Measurements from ENCODE around the gene TMEM234.

Gene TMEM234

DNA sequence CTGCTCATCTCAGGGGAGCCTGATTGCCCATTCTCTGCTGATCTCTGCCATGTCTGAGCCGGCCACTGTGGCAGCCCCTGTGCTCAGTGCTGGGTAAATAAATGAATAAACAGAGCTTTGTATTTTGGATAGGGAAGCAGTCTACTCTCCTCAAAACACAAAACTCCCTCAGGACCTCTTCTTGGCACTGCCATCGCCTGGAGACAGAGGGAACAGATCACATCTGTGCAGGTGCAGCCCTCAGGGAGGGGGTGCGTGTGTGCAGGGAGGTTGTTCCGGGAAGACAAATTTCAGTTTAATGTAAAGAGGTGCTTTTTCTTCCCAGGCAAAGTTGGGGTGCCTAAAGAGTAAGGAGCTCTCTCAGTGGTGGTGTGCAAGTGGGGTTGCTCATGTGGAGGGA lies 17.2 kb upstream of the TMEM234 start:
- no peak for FAIRE-seq

DNA sequence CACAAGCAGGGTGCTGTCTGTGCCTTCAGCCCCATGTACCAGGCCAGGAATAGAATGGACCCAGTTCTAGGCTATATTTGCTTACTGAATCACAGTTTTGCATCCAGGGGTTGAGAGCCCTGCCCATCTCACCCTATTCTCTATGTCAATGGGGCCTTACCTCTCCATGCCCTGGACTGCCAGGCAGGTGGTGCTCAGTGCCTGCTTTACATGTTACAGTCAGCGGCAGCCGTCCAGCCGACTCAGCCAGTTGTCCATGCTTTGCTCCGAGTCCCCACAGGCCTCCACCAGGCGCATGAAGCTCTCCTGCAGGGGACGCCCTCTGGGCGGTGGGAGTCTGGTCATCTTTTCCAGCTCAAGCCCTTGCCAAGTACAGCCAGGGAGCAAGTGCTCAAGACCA lies 12.6 kb upstream of the TMEM234 start:
- no peak for FAIRE-seq

DNA sequence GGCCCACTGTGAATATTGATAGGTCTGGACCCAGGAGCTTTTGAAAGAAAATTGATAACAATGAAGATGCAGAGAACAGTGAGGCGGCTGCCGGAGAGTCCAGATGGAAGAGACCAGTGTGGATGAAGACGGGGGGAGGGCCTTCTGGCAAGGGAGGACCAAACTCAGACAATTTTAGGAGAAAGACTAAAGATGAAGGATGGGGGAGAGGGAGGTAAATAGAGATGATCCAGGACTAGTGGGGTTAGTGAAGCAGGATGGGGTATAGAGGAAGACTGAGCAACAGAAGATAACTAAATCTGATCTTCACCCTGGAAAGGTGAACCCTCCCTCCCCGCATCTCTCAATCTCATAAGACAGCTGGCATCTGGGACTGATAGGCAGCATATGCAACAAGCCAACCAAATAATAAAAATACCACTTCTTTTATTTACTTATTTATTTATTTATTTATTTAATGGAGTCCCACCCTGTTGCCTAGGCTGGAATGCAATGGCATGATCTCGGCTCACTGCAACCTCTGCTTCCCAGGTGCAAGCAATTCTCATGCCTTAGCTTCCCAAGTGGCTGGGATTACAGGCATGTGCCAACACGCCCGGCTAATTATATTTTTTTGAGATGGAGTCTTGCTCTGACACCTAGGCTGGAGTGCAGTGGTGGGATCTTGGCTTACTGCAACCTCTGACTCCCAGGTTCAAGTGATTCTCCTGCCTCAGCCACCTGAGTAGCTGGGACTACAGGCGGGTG lies 10.6 kb upstream of the TMEM234 start:
- no peak for FAIRE-seq

DNA sequence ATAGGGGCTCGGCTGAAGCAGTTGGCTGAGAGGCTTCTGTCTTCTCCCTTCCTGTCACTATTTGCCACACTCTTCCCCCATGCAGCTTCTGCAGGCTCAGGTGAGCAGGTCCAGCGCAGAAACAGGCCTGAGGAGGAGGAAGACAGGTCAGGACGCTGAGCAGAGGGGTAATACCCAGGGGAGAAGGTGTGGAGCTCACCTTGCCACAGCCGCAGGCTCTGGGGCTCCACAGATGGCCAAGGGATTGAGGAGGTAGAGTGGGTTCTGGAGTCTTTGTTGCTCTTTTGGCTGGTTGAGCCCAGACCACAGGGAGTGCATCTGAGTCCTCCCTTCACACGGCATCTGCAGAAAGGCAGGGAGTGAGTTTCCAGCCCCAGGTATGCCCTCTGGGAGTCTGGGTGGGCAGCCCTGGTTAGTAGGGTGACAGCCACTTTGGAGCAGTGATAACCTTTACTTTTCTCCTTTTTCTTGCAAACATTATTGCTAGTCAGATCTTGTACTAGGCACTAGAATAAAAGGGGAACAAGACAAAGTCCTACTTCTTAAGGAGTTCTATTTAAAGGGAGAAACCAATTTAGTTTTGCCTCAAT lies 9.8 kb upstream of the TMEM234 start:
- FAIRE-seq, result no peak

DNA sequence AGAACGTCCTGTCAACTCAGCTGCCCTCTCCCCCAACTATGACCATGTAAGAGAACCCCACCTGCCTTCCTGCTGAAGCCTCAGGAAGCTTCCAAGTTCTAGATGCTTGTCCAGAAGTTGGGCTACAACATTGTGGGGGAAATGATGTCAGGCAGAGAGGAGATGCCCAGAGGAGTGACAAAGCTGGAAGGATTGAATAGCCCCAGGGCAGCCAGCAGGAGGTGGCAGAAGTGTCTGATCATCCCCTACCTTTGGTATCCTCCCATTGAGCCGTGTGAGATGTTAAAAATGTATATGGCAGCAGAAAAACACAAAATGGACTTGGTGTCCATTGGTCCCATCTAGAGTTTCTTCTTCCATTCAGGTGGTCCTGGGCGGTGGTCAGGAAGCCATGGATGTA lies 6.6 kb upstream of the TMEM234 start:
- FAIRE-seq, result no peak

DNA sequence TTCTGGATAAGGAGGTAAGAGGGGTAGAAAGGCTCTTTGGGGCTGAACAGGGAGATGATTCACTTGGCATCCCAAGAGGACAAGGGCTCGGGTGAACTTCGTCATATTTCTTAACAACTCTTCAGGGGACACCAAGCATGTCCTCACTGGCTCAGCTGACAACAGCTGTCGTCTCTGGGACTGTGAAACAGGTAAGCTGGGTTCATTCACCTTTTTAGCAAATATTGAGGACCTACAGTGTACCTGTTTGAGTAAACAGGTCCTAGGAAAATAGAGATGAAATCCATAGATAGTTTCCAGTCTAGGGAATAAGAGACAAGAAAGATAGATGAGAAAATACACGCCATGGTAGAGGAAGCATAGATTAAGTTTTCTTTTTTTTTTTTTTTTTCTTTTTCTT lies 2.1 kb upstream of the TMEM234 start:
- FAIRE-seq, result no peak

DNA sequence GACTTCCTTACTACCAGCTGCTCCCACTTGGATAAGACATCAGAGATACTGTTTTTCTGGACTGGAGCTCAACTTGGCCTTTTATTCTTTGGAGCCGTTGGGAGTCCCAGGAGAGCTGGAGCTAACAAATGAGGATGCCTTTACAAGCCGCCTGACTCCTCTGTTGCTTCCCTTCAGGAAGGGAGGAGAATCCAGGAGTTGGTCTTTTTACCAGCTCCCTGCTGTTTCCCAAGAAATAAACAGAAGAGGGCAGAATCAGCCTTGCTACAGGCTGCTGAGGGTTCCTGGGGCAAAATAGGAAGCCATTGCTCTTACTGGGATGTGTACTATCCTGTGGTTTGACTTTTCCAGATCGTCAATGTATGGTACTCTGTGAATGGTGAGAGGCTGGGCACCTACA lies 1.5 kb upstream of the TMEM234 start:
- no peak for FAIRE-seq

DNA sequence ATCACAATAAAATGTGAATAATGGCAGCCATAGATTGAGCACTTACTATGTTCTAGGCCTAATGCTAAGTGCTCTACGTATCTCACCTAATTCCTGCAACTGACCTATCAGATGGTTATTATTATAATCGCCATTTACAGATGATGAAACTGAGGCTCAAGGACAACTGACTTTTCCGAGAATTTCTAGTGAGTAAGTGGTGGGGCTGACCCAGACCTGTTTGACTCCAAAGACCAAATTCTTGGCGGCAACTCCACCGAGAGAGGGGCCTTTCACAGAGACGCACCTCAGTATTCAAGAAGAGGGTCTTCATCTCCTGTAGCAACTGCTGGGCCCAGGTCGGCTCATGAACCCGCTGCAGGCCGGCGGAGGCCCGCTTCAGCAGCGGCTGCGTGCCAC lies 573 bp downstream of the TMEM234 start:
- no peak for FAIRE-seq

DNA sequence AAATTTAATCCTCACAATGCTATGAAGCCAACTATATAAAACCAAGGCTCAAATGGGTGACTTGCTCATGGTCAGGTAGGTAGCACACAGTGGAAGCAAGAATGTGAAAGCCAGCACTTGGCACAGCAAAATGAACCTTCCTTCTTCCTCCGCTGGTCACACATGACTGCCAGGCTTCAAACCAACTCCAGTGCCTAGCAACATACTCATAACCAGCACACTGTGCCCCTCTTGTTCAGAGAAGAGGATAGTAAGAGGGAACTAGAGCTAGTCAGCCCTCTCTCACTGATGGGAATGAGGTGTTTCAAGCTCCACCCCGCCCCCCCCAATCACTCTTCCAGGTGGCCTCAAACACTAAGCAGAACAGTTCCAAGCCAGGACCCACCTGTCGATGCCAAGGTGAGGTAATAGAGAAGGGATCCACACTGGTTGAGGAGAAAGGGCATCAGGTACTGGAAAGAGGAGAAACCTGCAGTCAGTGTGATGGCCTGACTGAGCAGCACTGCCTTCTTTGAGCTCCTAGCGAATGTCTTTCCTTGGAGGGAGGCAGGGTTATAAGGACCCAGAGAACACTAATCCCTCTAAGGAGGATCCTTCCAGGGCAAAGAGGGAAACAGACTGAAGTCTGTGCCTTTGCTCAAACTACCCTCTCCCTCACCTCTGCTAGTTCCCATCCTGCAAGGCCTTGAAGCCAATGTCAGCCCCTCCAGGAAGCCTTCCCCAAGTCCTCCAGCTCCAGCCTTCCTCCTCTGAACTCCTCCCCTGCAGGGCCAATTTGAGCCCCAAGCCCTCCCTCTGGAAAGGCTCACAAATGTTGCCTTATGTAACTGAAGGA lies 1.2 kb downstream of the TMEM234 start:
- FAIRE-seq, result no peak

DNA sequence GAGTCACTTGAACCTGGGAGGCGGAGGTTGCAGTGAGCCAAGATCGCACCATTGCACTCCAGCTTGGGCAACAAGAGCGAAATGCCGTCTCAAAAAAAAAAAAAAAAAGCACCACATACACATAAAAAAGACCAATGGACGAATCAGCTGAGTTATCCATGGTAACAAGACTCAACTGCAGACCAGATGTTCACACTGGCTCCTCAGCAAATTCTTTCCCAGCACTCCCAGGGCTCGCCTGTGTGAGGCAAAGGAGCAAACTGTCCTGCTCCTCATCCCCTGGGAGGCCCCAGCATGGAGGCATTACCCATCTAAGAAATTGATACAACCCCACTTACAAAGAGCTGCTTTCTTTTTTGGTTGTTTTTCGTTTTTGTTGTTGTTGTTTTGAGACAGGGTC lies 3.1 kb downstream of the TMEM234 start:
- FAIRE-seq, result no peak

DNA sequence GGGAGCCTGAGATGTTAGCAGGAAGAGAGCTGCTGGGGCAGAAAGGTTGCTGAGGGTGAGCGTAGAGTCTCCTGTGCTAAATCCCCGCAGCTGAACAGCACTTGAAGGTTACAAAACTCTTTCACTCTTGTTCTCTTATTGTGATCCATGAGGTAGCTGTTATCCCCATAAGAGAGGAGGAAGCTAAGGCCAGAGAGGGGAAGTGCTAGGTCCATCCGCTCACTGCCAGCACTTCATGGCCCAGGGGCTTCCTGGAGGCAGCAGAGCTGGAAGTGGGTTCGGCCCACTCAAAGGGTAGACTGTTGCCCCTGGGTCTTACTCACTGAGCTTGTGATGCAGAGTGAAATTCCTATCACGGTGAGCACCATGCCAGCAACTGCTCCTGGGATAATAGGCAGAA lies 5.6 kb downstream of the TMEM234 start:
- FAIRE-seq, result no peak

DNA sequence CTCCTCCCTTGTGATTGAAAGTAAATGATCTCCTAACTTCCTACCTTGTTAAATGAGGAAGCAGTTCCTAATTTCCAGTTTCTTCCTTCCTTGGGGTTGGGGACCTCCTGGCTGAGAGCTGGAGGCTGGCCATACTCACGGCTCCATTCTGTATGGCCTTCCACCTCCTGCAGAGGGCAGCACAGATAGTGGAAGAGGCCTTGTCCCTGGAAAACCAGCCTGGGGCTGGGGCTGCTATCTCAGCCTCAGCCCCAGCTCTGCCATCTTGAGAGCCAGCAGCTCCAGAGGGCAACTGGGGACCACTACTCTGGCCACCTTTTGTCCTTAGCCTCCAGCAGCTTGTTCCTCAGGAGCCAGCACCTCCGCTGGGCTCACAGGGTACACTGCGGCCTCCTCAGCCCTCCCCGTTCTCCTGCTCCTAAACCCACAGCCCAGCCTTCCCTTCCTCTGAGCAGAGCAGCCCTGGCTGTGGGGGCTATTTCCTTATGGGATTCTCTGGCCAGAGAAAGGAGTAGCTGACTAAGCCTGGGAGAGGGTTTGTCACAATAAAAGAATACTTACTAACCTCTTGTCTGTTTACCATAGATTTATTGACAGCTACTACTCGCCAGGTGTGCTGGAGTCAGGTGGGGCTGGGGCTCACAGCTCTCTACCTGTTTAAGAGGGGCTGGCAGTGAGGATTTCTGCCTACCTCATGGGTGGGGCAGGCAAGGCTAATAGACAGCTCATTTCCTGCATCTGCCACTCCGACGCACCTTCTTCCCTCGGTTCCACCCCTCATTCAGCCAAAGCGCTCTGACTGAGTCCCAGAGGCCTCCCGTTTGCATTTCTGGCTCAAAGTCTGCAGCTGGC lies 6.3 kb downstream of the TMEM234 start:
- FAIRE-seq, result no peak

DNA sequence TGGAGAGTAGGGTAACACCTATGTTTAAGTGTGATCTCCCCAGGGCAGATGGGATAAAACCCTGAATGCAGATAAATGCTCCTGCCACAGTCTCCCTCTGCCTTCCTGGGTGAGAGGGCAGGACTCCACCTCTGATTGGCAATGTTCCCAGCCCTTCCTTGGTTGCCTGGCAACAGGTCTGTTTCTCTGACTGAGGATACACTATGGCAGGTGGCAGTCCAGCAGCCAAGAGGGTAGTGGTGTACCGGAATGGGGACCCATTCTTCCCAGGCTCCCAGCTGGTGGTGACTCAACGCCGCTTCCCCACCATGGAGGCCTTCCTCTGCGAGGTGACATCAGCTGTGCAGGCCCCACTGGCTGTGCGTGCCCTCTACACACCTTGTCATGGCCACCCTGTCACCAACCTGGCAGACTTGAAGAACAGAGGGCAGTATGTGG lies 13.2 kb downstream of the TMEM234 start, which contains the start of gene DCDC2B:
TSS of gene DCDC2B (plus strand) at position 199 of the 438 bp plus-strand sequence. CDS start at position 204, 5 bp downstream.
- no peak for FAIRE-seq

DNA sequence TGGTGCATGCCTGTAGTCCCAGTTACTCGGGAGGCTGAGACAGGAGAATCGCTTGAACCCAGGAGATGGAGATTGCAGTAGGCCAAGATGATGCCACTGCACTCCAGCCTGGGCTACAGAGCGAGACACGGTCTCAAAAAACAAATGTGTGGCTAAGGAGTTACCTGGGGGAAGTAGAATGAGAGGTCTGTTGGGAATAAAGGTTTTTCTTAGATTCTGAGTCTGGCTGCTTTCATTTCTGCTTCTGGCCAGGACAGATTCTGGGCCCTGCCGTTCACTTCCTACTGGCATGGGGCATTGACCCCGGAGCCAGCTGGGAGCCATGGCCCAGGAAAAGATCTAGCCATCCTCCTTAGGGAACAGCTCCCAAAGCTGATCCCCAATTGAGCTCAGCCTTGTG lies 13.7 kb downstream of the TMEM234 start:
- no peak for FAIRE-seq

DNA sequence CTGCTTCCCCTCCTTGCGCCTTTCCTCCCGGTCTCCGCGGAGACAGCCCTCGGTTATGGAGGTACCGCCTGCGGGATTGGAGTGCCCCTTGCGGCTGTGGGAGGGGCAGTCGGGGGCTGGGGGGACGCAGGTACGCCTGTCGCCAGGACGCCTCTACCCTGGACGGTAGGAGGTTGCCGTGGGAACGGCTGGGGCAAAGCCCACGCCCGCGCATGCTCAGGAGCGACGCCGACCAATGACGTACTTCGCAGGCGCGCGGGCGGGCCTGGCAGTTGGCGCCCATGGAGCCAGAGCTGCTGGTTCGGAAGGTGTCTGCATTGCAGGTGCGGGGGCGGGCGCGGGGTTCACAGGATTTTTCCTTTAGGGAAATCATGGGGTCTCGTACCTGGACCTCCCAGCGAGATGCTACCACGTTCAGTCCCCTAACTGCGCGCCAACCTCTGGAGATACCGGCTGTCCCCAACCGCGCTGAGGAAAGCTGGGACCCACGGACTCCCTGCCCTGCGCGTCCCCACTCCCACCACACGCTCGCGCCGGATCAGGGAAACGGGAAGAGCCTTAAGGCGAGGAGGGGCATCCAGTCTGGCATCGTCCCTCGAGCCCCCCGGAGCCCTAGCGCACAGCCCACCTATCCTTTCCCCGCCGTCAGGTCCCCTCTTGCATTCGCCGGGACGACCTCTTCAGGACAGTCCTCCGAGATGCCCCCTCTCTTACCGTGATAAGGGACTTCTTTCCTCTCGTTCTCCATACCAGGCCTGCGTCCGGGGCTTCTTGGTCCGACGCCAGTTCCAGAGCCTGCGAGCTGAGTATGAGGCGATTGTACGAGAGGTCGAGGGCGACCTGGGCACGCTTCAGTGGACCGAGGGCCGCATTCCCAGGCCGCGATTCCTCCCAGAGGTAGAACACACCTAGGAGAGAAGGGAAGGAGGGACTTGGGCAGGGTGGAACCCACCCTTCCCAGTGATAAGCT lies 16.5 kb downstream of the TMEM234 start, which contains the start of gene IQCC:
TSS of gene IQCC (plus strand) at position 271 of the 970 bp plus-strand sequence. CDS start at position 282, 11 bp downstream.
- no peak for FAIRE-seq

DNA sequence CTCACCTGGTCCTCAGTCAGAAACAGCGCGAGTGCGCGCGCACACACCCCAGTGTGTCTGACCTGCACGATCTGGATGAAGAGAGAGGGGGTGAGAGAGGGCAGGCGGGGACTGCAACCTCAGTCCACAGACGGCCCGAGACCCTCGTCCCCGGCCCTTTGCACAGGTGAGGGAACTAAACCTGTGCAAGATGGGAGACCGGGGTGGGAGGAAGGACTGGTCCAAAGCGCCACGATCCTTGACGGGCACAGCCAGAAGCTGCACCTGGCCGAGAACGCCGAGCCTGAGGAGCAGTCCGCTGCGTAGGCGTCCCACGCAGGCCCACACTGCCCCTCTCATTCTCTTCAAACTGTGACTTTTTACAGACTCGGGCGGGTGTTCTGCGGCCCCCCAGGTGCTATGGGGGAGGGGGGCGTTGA lies 17.2 kb downstream of the TMEM234 start:
- no peak for FAIRE-seq

DNA sequence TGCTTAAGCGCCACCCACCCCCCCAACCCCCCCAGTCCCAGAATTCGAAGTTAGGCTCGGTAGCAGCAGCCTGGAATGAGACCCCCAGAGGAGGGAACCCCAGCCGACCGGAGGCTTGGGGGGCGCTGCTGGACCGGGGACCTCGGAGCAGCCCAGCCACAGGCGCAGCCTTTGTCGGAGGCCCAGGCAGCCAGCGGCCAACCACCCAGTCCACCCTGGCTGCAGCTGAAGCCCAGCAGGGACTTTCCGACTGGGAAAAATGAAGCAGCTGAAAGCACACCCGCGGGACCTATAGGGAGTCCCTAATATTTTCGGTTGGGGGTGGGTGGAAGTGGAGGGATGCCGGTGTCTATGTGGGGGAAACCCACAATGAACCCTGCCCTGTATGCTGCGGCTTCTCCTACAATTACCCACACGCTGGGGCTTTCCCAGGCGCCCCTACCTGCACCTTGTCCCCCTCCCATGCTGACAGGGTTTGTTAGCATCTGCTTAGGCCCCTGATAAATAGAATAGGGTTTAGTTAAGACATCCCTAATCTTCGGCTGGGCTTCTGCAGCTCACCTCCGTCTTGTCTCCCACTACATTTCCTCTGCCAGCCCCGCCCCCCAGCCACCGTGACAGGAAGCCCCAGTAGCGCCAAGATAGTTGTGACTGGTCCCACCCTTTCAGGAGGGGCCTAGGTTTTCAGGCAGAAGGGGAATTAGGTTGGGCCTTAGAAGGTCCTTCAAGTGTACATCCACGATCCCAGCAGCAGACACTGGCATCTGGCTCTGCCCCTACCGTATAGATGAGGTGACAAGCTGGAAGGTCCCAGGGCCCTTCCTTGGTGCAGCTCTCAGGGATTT lies 20.9 kb downstream of the TMEM234 start:
- no peak for FAIRE-seq

DNA sequence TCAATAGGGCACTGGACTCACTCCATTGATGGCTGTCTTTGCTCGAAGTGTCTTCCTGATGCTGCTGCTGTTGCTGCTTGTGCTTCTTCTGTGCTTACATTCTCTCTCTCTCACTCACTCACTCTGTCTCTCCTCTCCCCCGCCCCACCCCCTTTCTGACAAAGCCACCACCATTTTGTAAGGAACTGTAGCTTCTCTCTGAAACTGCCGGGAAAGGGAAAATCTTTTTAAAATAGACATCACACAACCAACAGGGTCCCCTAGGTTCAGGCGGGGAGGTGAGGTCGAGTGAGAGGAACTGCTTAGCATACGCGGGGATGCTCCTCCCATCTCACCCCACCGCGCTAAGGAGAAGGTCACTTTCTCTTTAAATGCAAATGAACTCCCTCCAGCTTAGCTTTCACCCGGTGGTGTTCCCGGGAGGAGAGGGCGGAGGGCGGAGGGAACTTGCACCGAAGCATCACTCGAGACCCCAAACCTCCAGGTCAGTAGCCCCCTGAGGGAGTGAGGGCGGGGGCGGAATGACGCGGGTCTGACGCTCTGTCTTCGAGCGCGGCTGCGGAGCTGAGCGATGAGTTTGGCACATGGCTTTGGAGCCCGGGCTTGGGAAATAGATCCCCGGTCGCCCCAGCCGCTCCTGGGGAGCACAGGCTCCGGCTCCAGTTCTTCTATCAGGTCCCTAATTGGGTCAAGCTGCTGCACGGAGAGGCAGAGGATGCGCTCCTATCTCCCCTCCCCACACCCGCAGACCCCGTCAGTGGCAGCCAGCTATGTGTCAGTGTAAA lies 21.7 kb downstream of the TMEM234 start, which contains the start of gene CCDC28B:
TSS of gene CCDC28B (plus strand) at position 370 of the 785 bp plus-strand sequence. CDS start 1,341 bp downstream, outside the sequence.
- no peak for FAIRE-seq

DNA sequence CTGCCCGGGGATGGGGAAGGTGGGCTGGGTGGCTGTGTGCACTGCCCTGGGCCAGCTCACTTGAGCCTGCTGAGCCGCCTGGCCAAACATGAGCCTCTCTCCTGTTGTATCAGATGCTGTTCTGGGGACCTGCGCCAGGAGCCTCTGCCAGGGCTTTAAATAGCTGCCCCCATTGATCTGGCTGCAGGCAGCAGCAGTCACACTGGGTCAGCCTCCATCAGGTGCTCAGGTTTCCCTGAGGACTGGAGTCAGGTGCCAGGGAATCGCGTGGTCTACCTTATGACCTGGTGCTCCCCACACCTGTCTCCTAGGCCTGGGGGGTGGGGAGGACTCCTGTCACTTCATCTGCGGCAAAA lies 22.5 kb downstream of the TMEM234 start:
- no peak for FAIRE-seq

Measured in colon (tissue), 2 donors.